Measurements from ENCODE around the gene MEGF10.

The MEGF10 gene

DNA sequence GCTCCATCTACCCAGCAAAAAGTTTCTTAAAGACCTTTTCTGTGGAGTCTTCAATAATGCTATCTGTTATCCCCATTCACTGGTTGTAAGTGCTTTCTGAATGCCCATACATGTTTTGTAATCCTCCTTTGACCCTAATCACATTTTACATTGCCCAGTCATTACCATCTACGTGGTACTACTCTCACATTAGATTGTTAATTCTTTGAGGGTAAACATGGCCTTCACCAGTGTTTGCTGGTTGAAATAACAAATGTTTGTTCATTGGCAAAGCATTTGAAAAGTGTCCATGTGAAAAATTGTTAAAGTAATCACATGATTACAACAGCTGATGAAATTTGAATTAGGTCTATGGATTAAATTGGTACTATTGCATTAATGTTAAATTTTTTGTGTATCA is 31.8 kb downstream of the MEGF10 start:
- no peak overlapping the region for H3K27ac ChIP-seq (ENCODE audit: low read depth, low read length)
- H3K9ac ChIP-seq (ENCODE audit: low read length in 5 of 5), result no peak overlapping the region
- no peaks in the 10 kb centered on the region for H3K9me3 ChIP-seq (ENCODE audit: control insufficient read depth in 5 of 5, low read length in 5 of 5)
- H3K36me3 ChIP-seq (ENCODE audit: control insufficient read depth in 5 of 5, insufficient read depth in 5 of 5, low read length in 5 of 5), result no peaks in the 10 kb centered on the region
- H3K27me3 ChIP-seq (ENCODE audit: control insufficient read depth in 5 of 5, insufficient read depth in 4 of 5, low read length in 5 of 5), result no peaks in the 10 kb centered on the region
- H3K4me3 ChIP-seq (ENCODE audit: low read depth in 1 of 5, low read length in 5 of 5), result no peak overlapping the region
- peaks cover 0 to 3% (median 0%) of the 10 kb centered on the region in 5 donors for H3K4me1 ChIP-seq (ENCODE audit: control insufficient read depth in 5 of 5, insufficient read depth in 5 of 5, low read length in 5 of 5)

DNA sequence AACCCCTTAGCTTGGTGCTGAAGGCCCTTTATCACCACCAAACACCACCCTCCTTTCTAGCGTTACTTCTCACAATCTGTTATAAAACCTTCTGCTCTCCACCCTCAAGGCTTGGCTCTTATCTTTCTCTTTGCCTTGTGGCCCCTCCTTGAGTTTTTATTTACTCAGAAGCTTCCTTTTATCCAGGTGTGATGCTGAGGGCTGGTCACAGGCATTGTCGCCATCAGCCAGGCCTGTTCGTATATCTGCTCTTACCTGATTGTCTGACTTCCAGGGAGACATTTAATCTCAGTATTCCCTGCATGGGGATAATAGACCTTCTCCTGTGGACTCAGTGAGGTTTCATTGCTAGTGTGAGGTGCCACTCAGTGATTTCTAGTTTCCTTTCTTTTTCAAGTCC is 34.2 kb downstream of the MEGF10 start:
- H3K9me3 ChIP-seq (ENCODE audit: control insufficient read depth in 5 of 5, low read length in 5 of 5), result no peaks in the 10 kb centered on the region

DNA sequence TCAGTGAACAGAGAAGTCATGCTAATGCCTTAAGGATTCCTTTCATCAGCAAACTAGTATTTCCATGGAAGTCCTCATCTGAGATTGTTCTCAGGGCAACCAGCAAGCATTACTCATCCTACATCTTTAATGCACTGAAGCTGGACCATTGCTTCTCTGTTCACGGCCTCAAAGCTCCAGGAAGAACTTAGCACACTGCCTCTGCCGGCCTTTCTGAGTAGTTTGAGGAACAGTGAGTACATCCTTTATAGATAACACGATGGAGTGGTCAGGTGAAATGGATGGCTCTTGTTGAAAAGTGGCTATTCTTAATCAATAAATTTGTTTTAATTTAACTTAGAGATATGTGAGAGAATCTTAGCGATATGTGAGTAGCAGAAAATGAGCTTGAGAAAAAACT is 35.8 kb downstream of the MEGF10 start:
- peaks cover 0 to 3% (median 0%) of the 10 kb centered on the region in 5 donors for H3K27me3 ChIP-seq (ENCODE audit: control insufficient read depth in 5 of 5, insufficient read depth in 4 of 5, low read length in 5 of 5)

More for the DNA sequence above, 34.2 kb downstream of the MEGF10 start:
- Histone ChIP-seq H3K4me3 (ENCODE audit: low read depth in 1 of 5, low read length in 5 of 5) (no peak overlapping the region), H3K27me3 (ENCODE audit: control insufficient read depth in 5 of 5, insufficient read depth in 4 of 5, low read length in 5 of 5) (no peaks in the 10 kb centered on the region), H3K27ac (ENCODE audit: low read depth, low read length) (no peak overlapping the region), H3K36me3 (ENCODE audit: control insufficient read depth in 5 of 5, insufficient read depth in 5 of 5, low read length in 5 of 5) (no peaks in the 10 kb centered on the region), H3K9ac (ENCODE audit: low read length in 5 of 5) (no peak overlapping the region), H3K4me1 (ENCODE audit: control insufficient read depth in 5 of 5, insufficient read depth in 5 of 5, low read length in 5 of 5) (peaks cover 0 to 3% (median 0%) of the 10 kb centered on the region in 5 donors)

DNA sequence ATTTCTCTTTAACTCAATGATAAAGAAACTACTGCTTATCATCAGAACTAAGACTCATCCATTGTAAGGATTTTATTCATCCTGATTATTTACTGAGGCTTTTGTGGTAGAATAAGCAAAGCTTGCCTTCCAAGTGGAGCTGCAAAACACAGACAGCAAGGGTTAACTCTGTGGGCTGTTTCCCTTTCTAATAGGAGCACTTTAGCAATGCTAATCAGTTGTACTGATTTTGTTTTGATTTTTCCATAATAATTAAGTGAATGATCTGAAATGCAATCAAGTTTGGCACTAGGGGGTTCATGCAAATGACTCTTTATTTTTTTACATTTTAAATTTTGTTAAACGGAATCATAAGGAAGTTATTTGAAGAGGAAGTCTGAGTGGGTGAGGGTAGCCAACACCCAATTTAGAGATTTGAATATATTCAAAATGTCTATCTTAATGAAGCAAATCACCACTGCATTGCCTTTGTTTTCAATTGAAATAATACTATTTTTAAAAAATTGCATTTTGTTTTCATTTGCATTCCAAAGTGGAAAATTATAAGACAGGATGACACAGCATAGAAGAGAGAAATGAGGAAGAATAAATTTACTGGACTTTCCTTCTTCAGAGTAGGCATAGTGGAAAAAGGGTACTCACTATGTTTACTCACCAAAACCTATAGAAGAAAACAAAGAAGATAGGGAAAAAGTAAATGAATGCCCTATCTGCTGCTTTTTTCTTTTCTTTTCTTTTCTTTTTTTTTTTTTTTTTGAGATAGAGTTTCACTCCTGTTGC is 36.6 kb downstream of the MEGF10 start:
- Histone ChIP-seq H3K4me1 (ENCODE audit: control insufficient read depth in 5 of 5, insufficient read depth in 5 of 5, low read length in 5 of 5) (peaks cover 0 to 3% (median 0%) of the 10 kb centered on the region in 5 donors), H3K27me3 (ENCODE audit: control insufficient read depth in 5 of 5, insufficient read depth in 4 of 5, low read length in 5 of 5) (peaks cover 0 to 4% (median 0%) of the 10 kb centered on the region in 5 donors), H3K36me3 (ENCODE audit: control insufficient read depth in 5 of 5, insufficient read depth in 5 of 5, low read length in 5 of 5) (no peaks in the 10 kb centered on the region), H3K27ac (ENCODE audit: low read depth, low read length) (no peak overlapping the region), H3K4me3 (ENCODE audit: low read depth in 1 of 5, low read length in 5 of 5) (no peak overlapping the region), H3K9me3 (ENCODE audit: control insufficient read depth in 5 of 5, low read length in 5 of 5) (no peaks in the 10 kb centered on the region), H3K9ac (ENCODE audit: low read length in 5 of 5) (no peak overlapping the region)

More for the DNA sequence above, 35.8 kb downstream of the MEGF10 start:
- Histone ChIP-seq H3K9me3 (ENCODE audit: control insufficient read depth in 5 of 5, low read length in 5 of 5) (no peaks in the 10 kb centered on the region), H3K36me3 (ENCODE audit: control insufficient read depth in 5 of 5, insufficient read depth in 5 of 5, low read length in 5 of 5) (no peaks in the 10 kb centered on the region), H3K9ac (ENCODE audit: low read length in 5 of 5) (no peak overlapping the region), H3K27ac (ENCODE audit: low read depth, low read length) (no peak overlapping the region), H3K4me3 (ENCODE audit: low read depth in 1 of 5, low read length in 5 of 5) (no peak overlapping the region), H3K4me1 (ENCODE audit: control insufficient read depth in 5 of 5, insufficient read depth in 5 of 5, low read length in 5 of 5) (no peaks in the 10 kb centered on the region)

DNA sequence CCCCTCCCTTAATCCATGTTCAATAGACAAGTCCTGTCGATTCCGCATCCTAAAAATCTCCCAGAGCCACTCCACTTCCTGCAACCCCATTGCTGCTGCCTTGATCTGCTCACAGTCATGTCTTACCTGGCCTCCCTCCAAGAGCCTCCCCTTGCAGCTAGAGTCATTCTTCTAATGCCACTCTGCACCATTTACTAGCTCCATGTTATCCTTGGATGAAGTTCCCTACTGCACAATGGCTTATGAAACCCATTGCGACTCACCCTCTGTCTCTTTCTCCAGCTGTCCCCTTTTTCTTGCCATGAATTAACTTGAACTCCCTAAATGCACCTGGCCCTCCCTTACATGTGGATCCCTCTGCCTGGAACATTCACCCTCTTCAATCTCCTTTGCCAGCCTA is 39.5 kb downstream of the MEGF10 start:
- H3K9me3 ChIP-seq (ENCODE audit: control insufficient read depth in 5 of 5, low read length in 5 of 5), result no peaks in the 10 kb centered on the region
- no peak overlapping the region for H3K9ac ChIP-seq (ENCODE audit: low read length in 5 of 5)
- no peak overlapping the region for H3K27ac ChIP-seq (ENCODE audit: low read depth, low read length)
- no peak overlapping the region for H3K4me3 ChIP-seq (ENCODE audit: low read depth in 1 of 5, low read length in 5 of 5)
- peaks cover 0 to 4% (median 0%) of the 10 kb centered on the region in 5 donors for H3K27me3 ChIP-seq (ENCODE audit: control insufficient read depth in 5 of 5, insufficient read depth in 4 of 5, low read length in 5 of 5)
- no peaks in the 10 kb centered on the region for H3K36me3 ChIP-seq (ENCODE audit: control insufficient read depth in 5 of 5, insufficient read depth in 5 of 5, low read length in 5 of 5)
- H3K4me1 ChIP-seq (ENCODE audit: control insufficient read depth in 5 of 5, insufficient read depth in 5 of 5, low read length in 5 of 5), result peaks cover 0 to 3% (median 0%) of the 10 kb centered on the region in 5 donors

DNA sequence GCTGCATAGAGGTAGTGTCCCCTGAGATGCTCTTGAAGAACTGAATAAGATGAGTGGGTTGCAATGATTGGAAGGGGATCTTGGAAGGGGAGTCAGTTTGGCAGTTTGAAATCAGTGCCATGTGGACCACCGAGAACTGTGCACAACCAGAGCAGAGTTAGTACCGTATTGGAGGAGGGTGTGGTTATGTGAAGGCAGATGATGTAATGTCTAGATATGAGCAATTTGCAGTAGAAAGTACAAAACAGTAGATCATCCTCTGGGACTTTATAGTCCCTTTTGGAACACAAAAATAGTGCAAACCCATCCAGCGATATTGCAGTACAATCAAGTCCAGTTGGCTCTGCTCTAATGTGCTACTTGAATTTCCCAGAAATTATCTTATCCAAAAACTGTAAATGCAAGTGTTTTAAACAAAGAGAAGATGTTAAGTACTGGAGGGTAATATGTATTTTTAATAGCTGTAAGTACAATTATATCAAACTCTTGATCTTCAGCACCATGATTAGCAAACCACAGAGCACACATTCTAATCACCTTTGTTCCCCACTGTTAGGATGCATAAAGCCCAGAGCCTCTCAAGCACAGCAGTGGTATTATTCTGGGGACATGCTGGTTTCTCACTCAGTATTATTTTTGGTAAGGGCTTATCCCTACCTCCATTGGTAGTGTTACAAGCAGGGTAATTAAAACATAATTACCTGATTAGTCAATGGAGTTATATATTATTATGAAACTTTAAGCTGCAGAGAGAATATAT is 41.5 kb downstream of the MEGF10 start:
- Histone ChIP-seq H3K9ac (ENCODE audit: low read length in 5 of 5) (no peak overlapping the region), H3K27ac (ENCODE audit: low read depth, low read length) (no peak overlapping the region), H3K4me3 (ENCODE audit: low read depth in 1 of 5, low read length in 5 of 5) (no peak overlapping the region), H3K9me3 (ENCODE audit: control insufficient read depth in 5 of 5, low read length in 5 of 5) (no peaks in the 10 kb centered on the region), H3K4me1 (ENCODE audit: control insufficient read depth in 5 of 5, insufficient read depth in 5 of 5, low read length in 5 of 5) (peaks cover 0 to 3% (median 0%) of the 10 kb centered on the region in 5 donors), H3K36me3 (ENCODE audit: control insufficient read depth in 5 of 5, insufficient read depth in 5 of 5, low read length in 5 of 5) (no peaks in the 10 kb centered on the region), H3K27me3 (ENCODE audit: control insufficient read depth in 5 of 5, insufficient read depth in 4 of 5, low read length in 5 of 5) (peaks cover 0 to 4% (median 0%) of the 10 kb centered on the region in 5 donors)

DNA sequence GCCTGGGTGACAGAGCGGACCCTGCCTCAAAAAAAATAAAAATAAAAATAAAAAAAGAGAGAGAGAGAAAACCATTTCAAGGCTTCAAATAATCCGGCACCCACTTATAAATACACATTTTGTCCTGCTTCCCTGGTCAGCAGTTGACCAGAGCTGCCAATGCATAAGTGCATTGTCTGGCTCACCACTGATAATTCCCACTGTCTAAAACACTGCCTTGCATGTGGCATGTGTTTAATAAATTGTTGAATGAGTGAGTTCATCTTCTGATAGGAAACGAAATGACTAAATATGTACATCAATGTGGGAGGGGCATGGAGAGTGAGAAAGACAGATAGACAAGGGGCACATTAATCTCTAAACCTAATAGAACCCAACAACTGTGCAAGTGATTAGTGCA is 42.9 kb downstream of the MEGF10 start:
- Histone ChIP-seq H3K27ac (ENCODE audit: low read depth, low read length) (no peak overlapping the region), H3K4me3 (ENCODE audit: low read depth in 1 of 5, low read length in 5 of 5) (no peak overlapping the region), H3K27me3 (ENCODE audit: control insufficient read depth in 5 of 5, insufficient read depth in 4 of 5, low read length in 5 of 5) (peaks cover 0 to 4% (median 0%) of the 10 kb centered on the region in 5 donors), H3K9me3 (ENCODE audit: control insufficient read depth in 5 of 5, low read length in 5 of 5) (no peaks in the 10 kb centered on the region), H3K36me3 (ENCODE audit: control insufficient read depth in 5 of 5, insufficient read depth in 5 of 5, low read length in 5 of 5) (no peaks in the 10 kb centered on the region), H3K4me1 (ENCODE audit: control insufficient read depth in 5 of 5, insufficient read depth in 5 of 5, low read length in 5 of 5) (peaks cover 0 to 3% (median 0%) of the 10 kb centered on the region in 5 donors), H3K9ac (ENCODE audit: low read length in 5 of 5) (no peak overlapping the region)

DNA sequence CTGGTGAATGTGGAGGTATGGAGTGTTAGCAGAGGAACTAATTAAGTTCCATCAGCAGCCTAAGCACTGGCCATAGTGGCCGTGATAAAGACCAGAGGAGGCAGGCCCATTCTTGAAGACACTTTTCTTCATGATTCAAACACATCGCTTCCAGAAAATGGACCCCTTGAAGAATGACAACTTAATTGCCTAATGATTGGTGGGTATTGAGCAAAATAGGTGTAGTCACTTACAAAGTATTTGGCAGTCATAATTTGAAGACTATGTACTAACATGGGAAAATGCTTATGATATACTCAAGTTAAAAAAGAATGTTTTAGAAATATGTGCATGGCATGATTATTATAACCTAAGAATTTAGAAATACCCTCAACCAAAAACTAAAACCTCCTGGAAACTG is 44.8 kb downstream of the MEGF10 start:
- peaks cover 0 to 4% (median 0%) of the 10 kb centered on the region in 5 donors for H3K27me3 ChIP-seq (ENCODE audit: control insufficient read depth in 5 of 5, insufficient read depth in 4 of 5, low read length in 5 of 5)
- no peak overlapping the region for H3K9ac ChIP-seq (ENCODE audit: low read length in 5 of 5)
- no peak overlapping the region for H3K27ac ChIP-seq (ENCODE audit: low read depth, low read length)
- H3K4me3 ChIP-seq (ENCODE audit: low read depth in 1 of 5, low read length in 5 of 5), result no peak overlapping the region
- no peaks in the 10 kb centered on the region for H3K36me3 ChIP-seq (ENCODE audit: control insufficient read depth in 5 of 5, insufficient read depth in 5 of 5, low read length in 5 of 5)
- H3K9me3 ChIP-seq (ENCODE audit: control insufficient read depth in 5 of 5, low read length in 5 of 5), result no peaks in the 10 kb centered on the region
- H3K4me1 ChIP-seq (ENCODE audit: control insufficient read depth in 5 of 5, insufficient read depth in 5 of 5, low read length in 5 of 5), result peaks cover 0 to 3% (median 0%) of the 10 kb centered on the region in 5 donors

DNA sequence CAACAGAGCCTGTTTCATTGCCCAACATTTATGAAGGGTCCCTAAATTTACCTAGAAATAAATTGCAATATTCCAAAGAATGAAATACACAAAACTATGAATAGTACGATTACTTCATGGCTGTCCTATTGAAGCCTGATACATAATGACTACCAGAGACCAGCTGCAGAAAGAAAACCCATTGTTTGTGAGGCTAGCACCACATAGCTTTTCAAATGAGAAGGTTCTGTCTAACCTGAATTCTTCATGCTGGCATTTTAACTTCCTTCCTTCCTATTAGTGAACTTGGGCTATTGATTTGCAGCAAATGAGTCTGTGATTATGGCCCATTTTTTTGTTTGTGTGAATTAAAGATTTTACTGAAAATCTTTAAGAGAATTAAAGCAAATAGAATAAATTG is 47.3 kb downstream of the MEGF10 start:
- Histone ChIP-seq H3K27me3 (ENCODE audit: control insufficient read depth in 5 of 5, insufficient read depth in 4 of 5, low read length in 5 of 5) (no peaks in the 10 kb centered on the region), H3K36me3 (ENCODE audit: control insufficient read depth in 5 of 5, insufficient read depth in 5 of 5, low read length in 5 of 5) (no peaks in the 10 kb centered on the region), H3K9me3 (ENCODE audit: control insufficient read depth in 5 of 5, low read length in 5 of 5) (no peaks in the 10 kb centered on the region), H3K27ac (ENCODE audit: low read depth, low read length) (no peak overlapping the region), H3K9ac (ENCODE audit: low read length in 5 of 5) (no peak overlapping the region), H3K4me3 (ENCODE audit: low read depth in 1 of 5, low read length in 5 of 5) (no peak overlapping the region), H3K4me1 (ENCODE audit: control insufficient read depth in 5 of 5, insufficient read depth in 5 of 5, low read length in 5 of 5) (no peaks in the 10 kb centered on the region)

DNA sequence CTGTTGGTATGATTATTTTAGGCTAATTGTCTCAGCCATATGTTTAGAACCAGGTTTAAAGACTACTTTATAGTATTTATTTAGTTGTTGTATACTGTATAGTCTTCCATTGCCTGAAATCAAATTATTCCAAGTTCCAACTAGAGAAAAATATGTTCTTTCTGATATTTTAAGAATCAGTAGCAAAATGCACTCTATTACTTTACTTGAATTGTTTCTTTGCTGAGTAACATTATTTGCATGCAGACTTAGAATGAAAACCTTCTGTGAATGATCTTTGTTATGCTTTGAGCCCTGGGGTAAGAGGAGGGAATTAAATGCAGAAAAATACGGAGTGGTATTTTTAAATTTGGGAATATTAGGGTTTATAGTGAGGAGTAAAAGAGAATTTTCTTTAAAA is 47.9 kb downstream of the MEGF10 start:
- Histone ChIP-seq H3K36me3 (ENCODE audit: control insufficient read depth in 5 of 5, insufficient read depth in 5 of 5, low read length in 5 of 5) (no peaks in the 10 kb centered on the region), H3K4me3 (ENCODE audit: low read depth in 1 of 5, low read length in 5 of 5) (no peak overlapping the region), H3K4me1 (ENCODE audit: control insufficient read depth in 5 of 5, insufficient read depth in 5 of 5, low read length in 5 of 5) (no peaks in the 10 kb centered on the region), H3K9ac (ENCODE audit: low read length in 5 of 5) (no peak overlapping the region), H3K27me3 (ENCODE audit: control insufficient read depth in 5 of 5, insufficient read depth in 4 of 5, low read length in 5 of 5) (no peaks in the 10 kb centered on the region), H3K27ac (ENCODE audit: low read depth, low read length) (no peak overlapping the region), H3K9me3 (ENCODE audit: control insufficient read depth in 5 of 5, low read length in 5 of 5) (no peaks in the 10 kb centered on the region)

All from subcutaneous abdominal adipose tissue (tissue), 5 donors.